Left renal cortex interstitium (tissue), 4 donors: ENCODE results near the gene SNX32. TPM values are rescaled to one million over a fixed set of nuclear protein-coding genes. Genes with fewer than 3 reads are reported as not detected.
A peak's percentile ranks its signal among the peaks of the same experiment; 100 is the strongest.

Source experiments
- DNase-seq, 4 donors: peaks; one replicate each; pipeline ENCODE4 v3.0.0-alpha.2; 2013; ENCODE audit warnings: low read depth in 4 of 4, low spot score in 2 of 4, missing footprints in 1 of 4
- polyA plus RNA-seq, 4 donors: library from polyadenylated mRNA; unstranded; fragments of 120-200 nt; gene quantifications; one replicate each; pipeline ENCODE4 v1.2.1, GENCODE V29; 2013; ENCODE audit not compliant: insufficient read length in 4 of 4

Gene SNX32
- polyA plus RNA-seq, result 1 to 10 TPM; 1.4 to 4.9 (median 2.5) TPM

GRCh38 chr11:65833297-65834030, at the start of gene SNX32:
Gene SNX32, plus strand, starts transcription at chr11:65833963. Its CDS starts 103 bp downstream, at chr11:65834066.
- DNase-seq, result peak in 3 of 4 donors; percentile 90 to 91 (median 90)

- DNase-seq, result no peak
These were observed 48.3 kb upstream of the SNX32 start for GRCh38 chr11:65785319-65786007.

- no peak for DNase-seq
These were observed 47.6 kb upstream of the SNX32 start for GRCh38 chr11:65786008-65786785.

GRCh38 chr11:65786786-65787636, 46.8 kb upstream of the SNX32 start, which contains the start of gene OVOL1:
Gene OVOL1, plus strand, starts transcription at chr11:65787063. Its CDS starts 311 bp downstream, at chr11:65787374.
- no peak for DNase-seq

- DNase-seq, result no peak
These were observed 45.8 kb upstream of the SNX32 start for GRCh38 chr11:65787649-65788622.

GRCh38 chr11:65788821-65789220, 44.9 kb upstream of the SNX32 start:
- no peak for DNase-seq

GRCh38 chr11:65789230-65790103, 44.3 kb upstream of the SNX32 start:
- DNase-seq, result no peak

GRCh38 chr11:65790104-65790901, 43.5 kb upstream of the SNX32 start:
- no peak for DNase-seq

GRCh38 chr11:65790902-65791650, 42.7 kb upstream of the SNX32 start:
- no peak for DNase-seq

GRCh38 chr11:65791719-65792213, 42.0 kb upstream of the SNX32 start:
- no peak for DNase-seq

GRCh38 chr11:65792456-65792855, 41.3 kb upstream of the SNX32 start:
- DNase-seq, result no peak

GRCh38 chr11:65793144-65793581, 40.6 kb upstream of the SNX32 start:
- no peak for DNase-seq

- DNase-seq, result no peak
These were observed 40.0 kb upstream of the SNX32 start for GRCh38 chr11:65793625-65794400.

- DNase-seq, result no peak
These were observed 38.9 kb upstream of the SNX32 start for GRCh38 chr11:65794570-65795510.
